TTC549 (cell line): ENCODE results near the gene HSPB7.
"Not testable (repeated sequence)": the region's sequence is repeated elsewhere in the genome, so short reads cannot be mapped to it uniquely, and the experiment has no call there.

Source experiments
- FAIRE-seq: peaks from 2 replicates; lab custom pipeline; 2012; peaks lifted over from hg19 to GRCh38; lab: Jason Lieb, UNC

Gene HSPB7

GRCh38 chr1:16021681-16022080 lies 3.8 kb upstream of the HSPB7 start, which contains the start of gene CLCNKA:
Gene CLCNKA, plus strand, starts transcription at chr1:16022036. Its CDS starts 584 bp downstream, at chr1:16022620.
- no peak for FAIRE-seq

GRCh38 chr1:16020878-16021277 lies 3.0 kb upstream of the HSPB7 start:
- not testable (repeated sequence) for FAIRE-seq

DNA sequence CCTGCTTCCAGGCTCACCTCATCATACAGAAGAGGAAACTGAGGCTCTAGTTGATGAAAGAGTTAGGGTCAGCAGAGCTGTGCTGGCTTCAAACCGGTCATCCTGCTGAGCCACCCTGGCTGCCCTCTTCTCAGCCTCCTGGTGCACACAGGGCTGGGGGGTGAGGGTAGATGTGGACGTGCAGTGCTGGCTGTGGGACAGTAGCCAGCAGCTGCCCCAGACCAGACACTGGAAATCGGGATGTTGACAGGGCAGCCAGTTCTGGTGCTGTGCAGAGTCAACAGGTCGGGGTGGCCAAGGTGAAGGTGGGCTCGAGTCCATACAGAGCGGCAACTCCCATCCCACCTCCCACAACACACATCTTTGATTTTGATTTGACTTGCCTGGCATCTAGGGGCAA lies 2.5 kb upstream of the HSPB7 start:
- no peak for FAIRE-seq

GRCh38 chr1:16019644-16020277 lies 1.9 kb upstream of the HSPB7 start:
- no peak for FAIRE-seq

DNA sequence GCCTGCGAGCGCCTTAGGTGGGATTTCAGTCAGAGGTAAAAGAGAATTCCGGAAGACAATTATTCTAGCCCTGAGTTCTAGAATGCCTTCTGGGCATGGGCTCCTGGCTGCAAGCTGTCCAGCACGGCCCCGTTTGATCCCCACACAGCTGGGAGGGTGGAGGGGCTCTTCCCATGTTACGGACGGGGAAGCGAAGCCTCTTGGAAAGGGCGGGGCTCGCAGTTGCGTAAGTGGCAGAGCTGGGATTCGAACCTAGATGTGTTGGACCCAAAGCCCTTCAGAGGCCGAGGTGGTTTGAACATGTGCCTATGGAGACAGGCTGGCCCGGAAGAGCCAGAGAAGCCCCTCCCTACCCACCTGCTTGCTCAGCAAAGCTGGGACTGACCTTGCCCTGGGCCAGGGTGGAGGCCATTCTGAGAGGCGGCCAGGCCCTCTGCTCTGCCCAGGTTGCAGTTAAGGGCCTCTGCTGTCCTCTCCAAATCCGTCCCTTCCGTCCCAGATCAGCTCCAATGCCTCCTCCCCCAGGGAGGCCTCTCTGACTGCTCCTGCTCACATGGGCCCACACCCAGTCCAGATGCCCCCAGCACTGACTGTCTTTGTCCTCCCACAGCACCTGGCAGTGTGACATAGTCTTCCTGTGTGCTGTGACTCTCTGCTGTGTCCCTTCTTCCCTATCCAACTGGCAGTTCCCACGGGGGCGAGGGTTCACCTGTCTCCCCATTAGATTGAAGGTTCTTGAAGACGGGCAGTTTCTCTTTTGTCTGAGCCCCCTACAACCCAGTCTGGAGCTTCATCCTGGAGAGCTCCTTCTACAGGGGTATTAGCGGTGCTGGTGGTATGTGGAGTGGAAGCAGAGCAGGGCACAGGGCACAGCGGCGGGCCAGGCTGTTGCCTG lies 1.2 kb upstream of the HSPB7 start:
- FAIRE-seq, result no peak

- FAIRE-seq, result no peak
Measured at GRCh38 chr1:16018308-16018707, 465 bp upstream of the HSPB7 start.

GRCh38 chr1:16017076-16017460 lies 775 bp downstream of the HSPB7 start:
- FAIRE-seq, result no peak

DNA sequence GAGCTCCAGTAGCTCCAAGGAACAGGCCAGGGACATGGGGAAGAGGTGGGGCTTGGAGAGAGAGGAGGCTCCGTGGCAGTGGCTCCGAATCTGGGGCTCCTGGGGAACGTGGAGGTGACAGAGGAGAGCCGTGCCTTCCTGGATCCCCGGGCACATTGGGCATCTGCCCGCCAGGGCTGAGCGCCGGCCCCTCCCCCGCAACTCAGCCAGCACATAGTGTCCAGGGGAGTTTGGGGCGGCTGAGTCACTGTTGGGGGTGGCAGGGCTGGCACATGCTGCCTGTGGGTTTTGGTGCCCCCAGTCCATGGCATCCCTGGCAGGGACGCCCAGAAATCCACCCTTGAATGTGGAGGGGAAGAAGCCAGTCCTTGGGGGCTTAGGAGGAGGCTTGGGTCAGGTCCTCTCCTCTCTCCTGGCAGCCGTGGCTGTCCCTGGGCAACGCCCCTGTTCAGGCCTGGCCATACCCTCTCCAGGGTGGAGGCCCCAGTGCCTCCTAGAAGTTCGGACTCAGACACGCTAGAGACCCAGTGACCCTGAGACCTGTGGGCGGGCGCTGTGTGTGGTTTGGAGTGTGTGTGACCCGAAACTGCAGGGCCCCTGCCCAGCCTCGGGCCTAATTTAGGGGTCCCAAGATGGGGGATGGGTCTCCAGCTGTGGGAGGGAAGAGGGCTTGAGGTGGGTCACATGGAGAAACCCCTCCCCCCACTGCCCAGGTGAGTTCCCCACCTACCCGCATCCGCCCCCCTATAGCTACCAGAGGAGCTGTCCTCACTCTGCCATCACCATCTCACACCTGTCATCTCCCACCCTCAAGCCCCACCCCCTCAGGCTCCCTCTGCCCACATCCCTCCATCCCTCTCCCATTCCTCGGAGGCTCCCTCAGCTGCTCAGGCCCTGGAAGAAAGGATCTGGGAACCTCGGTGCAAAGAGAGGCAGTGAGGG lies 1.6 kb downstream of the HSPB7 start:
- FAIRE-seq, result no peak

GRCh38 chr1:16015491-16015890 lies 2.4 kb downstream of the HSPB7 start:
- no peak for FAIRE-seq

- no peak for FAIRE-seq
Measured at GRCh38 chr1:16014509-16015482, 3.0 kb downstream of the HSPB7 start.

GRCh38 chr1:16013908-16014258 lies 4.0 kb downstream of the HSPB7 start:
- FAIRE-seq, result no peak

DNA sequence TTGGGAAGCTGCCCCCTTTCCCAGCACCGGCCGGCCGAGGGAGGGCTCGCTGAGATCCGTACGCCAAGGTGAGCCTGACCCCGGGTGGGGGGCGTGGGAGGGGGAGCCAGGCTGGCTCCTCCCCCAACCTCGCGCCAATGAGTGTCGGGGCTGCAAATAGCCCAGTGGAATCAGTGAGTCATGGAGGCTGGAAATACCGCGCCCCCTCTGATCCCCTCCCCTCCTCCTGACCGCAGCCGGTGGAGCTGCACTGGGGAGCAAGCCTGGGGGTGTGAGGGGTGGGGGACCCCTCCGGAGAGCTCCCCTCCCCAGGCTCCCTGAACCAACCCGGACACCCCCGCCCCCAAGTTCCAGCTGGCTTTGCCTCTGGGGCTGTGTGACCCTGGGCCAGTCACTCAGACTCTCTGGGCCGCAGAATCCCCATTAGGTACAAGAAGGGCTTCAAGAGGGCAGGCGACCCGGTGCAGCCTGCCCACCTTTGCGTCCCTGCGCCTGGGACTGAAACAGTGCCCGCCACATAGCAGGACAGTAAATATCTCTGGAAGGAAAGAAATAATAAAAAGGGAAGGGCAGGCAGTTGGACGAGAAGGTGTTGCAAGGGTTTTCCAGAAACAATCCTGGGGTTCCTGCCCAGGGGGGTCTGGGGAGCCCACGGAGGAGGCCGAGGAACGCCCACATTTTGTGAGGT lies 4.5 kb downstream of the HSPB7 start:
- no peak for FAIRE-seq

DNA sequence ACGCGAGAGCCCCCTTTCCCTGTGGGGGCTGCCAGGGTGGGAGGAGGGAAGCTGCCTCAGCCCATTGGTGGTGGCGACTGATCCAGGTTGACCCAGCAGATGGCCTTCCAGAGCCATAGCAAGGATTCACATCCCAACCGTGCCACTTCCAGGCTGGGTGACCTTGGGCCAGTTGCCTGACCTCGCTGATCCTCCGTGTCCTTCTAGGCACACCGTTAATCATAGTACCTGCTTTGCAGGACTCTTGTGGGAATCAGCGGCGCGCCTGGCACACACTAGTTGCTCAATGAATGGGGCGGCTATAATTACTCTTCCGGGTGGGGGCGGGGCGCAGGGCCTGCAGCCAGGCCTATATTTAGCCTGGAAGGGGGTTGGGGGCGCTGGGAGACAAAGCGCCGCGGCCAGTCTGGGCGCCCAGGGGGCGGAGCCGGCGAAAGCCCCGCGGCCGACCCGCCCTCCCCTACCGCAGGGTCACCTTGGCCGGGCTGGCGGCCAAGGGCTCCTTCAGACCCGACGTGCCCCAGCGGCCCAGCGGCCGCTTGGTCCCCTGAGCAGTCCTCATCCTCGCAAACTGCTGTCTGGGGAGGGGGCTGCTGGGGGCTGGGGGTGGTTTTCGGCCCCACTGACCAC lies 5.1 kb downstream of the HSPB7 start:
- no peak for FAIRE-seq

- FAIRE-seq, result no peak
Measured at GRCh38 chr1:16011936-16012589, 5.8 kb downstream of the HSPB7 start.

DNA sequence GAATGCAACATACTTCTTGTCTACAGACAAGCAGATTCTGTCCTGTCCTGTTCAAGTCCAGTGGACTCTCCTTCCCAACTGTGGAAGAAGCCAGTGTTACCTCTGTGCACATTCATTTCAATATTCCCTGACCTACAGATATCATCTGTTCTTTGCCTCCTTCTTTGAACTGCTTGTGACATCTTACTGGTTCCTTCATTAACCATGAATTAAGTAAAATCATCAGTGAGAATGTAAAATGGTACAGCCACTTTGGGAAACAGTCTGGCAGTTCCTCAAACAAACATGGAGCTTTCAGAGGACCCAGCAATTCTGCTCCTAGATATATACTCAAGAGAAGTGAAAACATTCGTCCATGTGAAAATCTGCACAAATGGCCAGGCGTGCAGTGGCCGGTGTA lies 7.0 kb downstream of the HSPB7 start:
- no peak for FAIRE-seq

- FAIRE-seq, result no peak
Measured at GRCh38 chr1:16009678-16010077, 8.2 kb downstream of the HSPB7 start.

DNA sequence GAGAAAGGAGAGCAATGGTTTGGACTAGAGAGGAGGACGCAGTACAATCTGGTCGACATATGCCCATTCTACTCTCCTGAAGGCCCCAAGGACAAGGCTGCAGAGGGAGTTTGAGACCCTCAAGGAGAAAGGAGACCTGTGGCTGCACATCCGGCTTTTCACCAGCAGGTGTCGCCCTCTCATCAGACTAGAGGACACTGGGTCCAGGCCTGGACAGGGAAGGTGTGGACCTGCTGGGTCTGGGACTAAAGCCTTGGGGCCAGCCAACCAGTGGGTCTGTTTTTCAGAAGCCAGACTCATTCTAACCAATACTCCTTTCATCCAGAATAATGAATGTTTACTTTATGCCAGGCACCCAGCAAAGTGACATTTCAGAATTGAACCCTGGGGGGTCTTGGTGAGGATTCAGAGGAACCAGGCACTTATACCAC lies 8.8 kb downstream of the HSPB7 start:
- peak; percentile 57 for FAIRE-seq

GRCh38 chr1:16007671-16008341 lies 10.0 kb downstream of the HSPB7 start:
- FAIRE-seq, result no peak
